ENCODE measurements around the gene FOXN3. TPM values are rescaled to one million over a fixed set of nuclear protein-coding genes. Genes with fewer than 3 reads are reported as not detected.

Gene FOXN3
- total RNA-seq, 4 donors from 2014 or later: 27.4 to 91.4 (median 39.2) TPM

GRCh38 chr14:89365061-89365801 lies 51.8 kb downstream of the FOXN3 start:
- intact Hi-C loops (cut with DNase I): no loop called here
- no peaks in the 10 kb centered on the region for H3K27me3 ChIP-seq
- H3K9me3 ChIP-seq: no peaks in the 10 kb centered on the region
- no peak overlapping the region for H3K4me3 ChIP-seq
- TF ChIP-seq POLR2A (IDR thresholded peaks at IDR 0.05): no peak
- no peak for TF ChIP-seq CTCF (IDR thresholded peaks at IDR 0.05)
- WGBS, 2 donors: 35 to 59% methylated on average over 13 of the region's 13 CpGs
- H3K27ac ChIP-seq: peak overlapping the region in 3 of 4 donors; percentile 34 to 52 (median 39)
- H3K4me1 ChIP-seq: peaks cover 0 to 73% (median 20%) of the 10 kb centered on the region in 3 donors
- no peaks in the 10 kb centered on the region for H3K36me3 ChIP-seq
- DNase-seq: no peak

- 59 to 60% methylated on average over 3 of the region's 3 CpGs for WGBS, 2 donors
- no peaks in the 10 kb centered on the region for H3K27me3 ChIP-seq
These were observed 52.7 kb downstream of the FOXN3 start for GRCh38 chr14:89364316-89364715.

GRCh38 chr14:89360277-89360676 lies 56.8 kb downstream of the FOXN3 start:
- H3K9me3 ChIP-seq: no peaks in the 10 kb centered on the region
- H3K27me3 ChIP-seq: no peaks in the 10 kb centered on the region
- H3K27ac ChIP-seq: peak overlapping the region in 2 of 4 donors; percentile 29 to 39
- peaks cover 0 to 38% (median 24%) of the 10 kb centered on the region in 3 donors for H3K4me1 ChIP-seq
- H3K4me3 ChIP-seq: no peak overlapping the region
- intact Hi-C loops (cut with DNase I): no loop called here
- WGBS, 2 donors: 75 to 78% methylated on average over 3 of the region's 3 CpGs
- no peak for TF ChIP-seq POLR2A (IDR thresholded peaks at IDR 0.05)
- TF ChIP-seq CTCF (IDR thresholded peaks at IDR 0.05): no peak
- peaks cover 0 to 19% (median 0%) of the 10 kb centered on the region in 3 donors for H3K36me3 ChIP-seq
- DNase-seq: no peak

More at GRCh38 chr14:89364316-89364715, 52.7 kb downstream of the FOXN3 start:
- no peaks in the 10 kb centered on the region for H3K9me3 ChIP-seq
- TF ChIP-seq CTCF (IDR thresholded peaks at IDR 0.05) (no peak), POLR2A (IDR thresholded peaks at IDR 0.05) (no peak)
- intact Hi-C loops (cut with DNase I): no loop called here
- peaks cover 0 to 74% (median 25%) of the 10 kb centered on the region in 3 donors for H3K4me1 ChIP-seq
- DNase-seq: no peak
- H3K4me3 ChIP-seq: no peak overlapping the region
- peak overlapping the region in 1 of 4 donors; percentile 4 for H3K27ac ChIP-seq
- H3K36me3 ChIP-seq: no peaks in the 10 kb centered on the region

GRCh38 chr14:89359477-89360222 lies 57.4 kb downstream of the FOXN3 start:
- no peak overlapping the region for H3K4me3 ChIP-seq
- DNase-seq: no peak
- WGBS, 2 donors: 61 to 67% methylated on average over 10 to 12 of the region's 13 CpGs
- peak overlapping the region in 2 of 4 donors; percentile 29 to 39 for H3K27ac ChIP-seq
- no peaks in the 10 kb centered on the region for H3K9me3 ChIP-seq
- intact Hi-C loops (cut with DNase I): no loop called here
- H3K4me1 ChIP-seq: peaks cover 0 to 31% (median 20%) of the 10 kb centered on the region in 3 donors
- H3K36me3 ChIP-seq: peaks cover 0 to 19% (median 0%) of the 10 kb centered on the region in 3 donors
- H3K27me3 ChIP-seq: no peaks in the 10 kb centered on the region
- TF ChIP-seq CTCF (IDR thresholded peaks at IDR 0.05) (no peak), POLR2A (IDR thresholded peaks at IDR 0.05) (no peak)
